ENCODE results near the gene TBX19. TPM values are rescaled to one million over a fixed set of nuclear protein-coding genes. Genes with fewer than 3 reads are reported as not detected.

TBX19 gene
- total RNA-seq (ENCODE audit: low replicate concordance) = 1.3 and 3.1 TPM in 2 replicates

GRCh38 chr1:168280296-168280927 lies at the start of gene TBX19:
TSS of gene TBX19 (plus strand) at chr1:168280877. CDS start at chr1:168281091, 214 bp downstream.
- H2AFZ ChIP-seq (replicated peaks) = no peak within 1 kb of the TSS
- TF ChIP-seq CTCF (IDR thresholded peaks at IDR 0.05) = no peak
- TF ChIP-seq EZH2 (IDR thresholded peaks at IDR 0.05) = no peak
- H3K27me3 ChIP-seq = no peaks in the 10 kb centered on the region
- no peaks in the 10 kb centered on the region for H4K20me1 ChIP-seq (ENCODE audit: low read depth)
- no peak for DNase-seq (ENCODE audit: low spot score)
- H3K79me2 ChIP-seq (ENCODE audit: low read depth) = no peaks in the 10 kb centered on the region
- no peak within 1 kb of the TSS for H3K4me2 ChIP-seq
- H3K4me1 ChIP-seq = peaks cover 3% of the 10 kb centered on the region
- no peaks in the 10 kb centered on the region for H3K36me3 Mint-ChIP-seq
- no peak within 1 kb of the TSS for H3K4me3 ChIP-seq
- H3K9ac ChIP-seq = no peak within 1 kb of the TSS
- H3K4me1 Mint-ChIP-seq = peaks cover 2% of the 10 kb centered on the region
- H3K4me3 Mint-ChIP-seq = no peak within 1 kb of the TSS
- peaks cover 2% of the 10 kb centered on the region for H3K9me3 Mint-ChIP-seq
- peaks cover 6% of the 10 kb centered on the region for H3K36me3 ChIP-seq
- no peaks in the 10 kb centered on the region for H3K9me3 ChIP-seq (ENCODE audit: low read depth)
- H3F3A ChIP-seq (ENCODE audit: low read depth) = peaks cover 2% of the 10 kb centered on the region
- no peak within 1 kb of the TSS for H3K27ac ChIP-seq
- H3K27ac Mint-ChIP-seq = no peak within 1 kb of the TSS
- peaks cover 2% of the 10 kb centered on the region for H3K27me3 Mint-ChIP-seq (ENCODE audit: insufficient read depth, low read depth)

- no peak overlapping the region for H3K27ac ChIP-seq
- H2AFZ ChIP-seq (replicated peaks) = no peak overlapping the region
- H3K4me3 ChIP-seq = no peak overlapping the region
- H3F3A ChIP-seq (ENCODE audit: low read depth) = no peaks in the 10 kb centered on the region
- Mint-ChIP-seq H3K36me3 (peaks cover 30% of the 10 kb centered on the region), H3K9me3 (no peaks in the 10 kb centered on the region), H3K4me1 (no peaks in the 10 kb centered on the region), H3K27ac (no peak overlapping the region), H3K4me3 (no peak overlapping the region), H3K27me3 (ENCODE audit: insufficient read depth, low read depth) (no peaks in the 10 kb centered on the region)
- no peaks in the 10 kb centered on the region for H3K9me3 ChIP-seq (ENCODE audit: low read depth)
- no peak overlapping the region for H3K9ac ChIP-seq
- H3K27me3 ChIP-seq = no peaks in the 10 kb centered on the region
- H3K36me3 ChIP-seq = no peaks in the 10 kb centered on the region
- H3K4me2 ChIP-seq = no peak overlapping the region
- H3K4me1 ChIP-seq = no peaks in the 10 kb centered on the region
- H3K79me2 ChIP-seq (ENCODE audit: low read depth) = peaks cover 3% of the 10 kb centered on the region
- peak; percentile 73 for TF ChIP-seq CTCF (IDR thresholded peaks at IDR 0.05)
- TF ChIP-seq EZH2phosphoT487 (IDR thresholded peaks at IDR 0.05) = no peak
- DNase-seq (ENCODE audit: low spot score) = peak; percentile 59
- peaks cover 3% of the 10 kb centered on the region for H4K20me1 ChIP-seq (ENCODE audit: low read depth)
Measured at GRCh38 chr1:168234846-168235547, 45.7 kb upstream of the TBX19 start.

- no peaks in the 10 kb centered on the region for H3K4me1 ChIP-seq
- peaks cover 35% of the 10 kb centered on the region for H3K36me3 Mint-ChIP-seq
- H3K4me3 Mint-ChIP-seq = no peak overlapping the region
Measured at GRCh38 chr1:168235548-168235885, 45.2 kb upstream of the TBX19 start.

More at GRCh38 chr1:168235548-168235885, 45.2 kb upstream of the TBX19 start:
- Histone ChIP-seq H3K79me2 (ENCODE audit: low read depth) (no peaks in the 10 kb centered on the region), H3K9ac (no peak overlapping the region), H3K9me3 (ENCODE audit: low read depth) (no peaks in the 10 kb centered on the region), H3K27ac (no peak overlapping the region), H3K27me3 (no peaks in the 10 kb centered on the region), H3K4me2 (no peak overlapping the region), H4K20me1 (ENCODE audit: low read depth) (peaks cover 3% of the 10 kb centered on the region), H2AFZ (replicated peaks) (no peak overlapping the region), H3K4me3 (no peak overlapping the region), H3K36me3 (no peaks in the 10 kb centered on the region), H3F3A (ENCODE audit: low read depth) (no peaks in the 10 kb centered on the region)
- no peak for TF ChIP-seq EZH2 (IDR thresholded peaks at IDR 0.05)
- TF ChIP-seq EZH2phosphoT487 (IDR thresholded peaks at IDR 0.05) = no peak
- no peak for TF ChIP-seq CTCF (IDR thresholded peaks at IDR 0.05)
- no peaks in the 10 kb centered on the region for H3K27me3 Mint-ChIP-seq (ENCODE audit: insufficient read depth, low read depth)
- DNase-seq (ENCODE audit: low spot score) = no peak
- H3K9me3 Mint-ChIP-seq = no peaks in the 10 kb centered on the region
- H3K4me1 Mint-ChIP-seq = no peaks in the 10 kb centered on the region
- no peak overlapping the region for H3K27ac Mint-ChIP-seq
